Fibroblast of pulmonary artery (primary cell): Measurements from ENCODE around the gene CENPK.
"Not testable (repeated sequence)": the region's sequence is repeated elsewhere in the genome, so short reads cannot be mapped to it uniquely, and the experiment has no call there.

Experiments used
- DNase-seq: peaks from one replicate; pipeline ENCODE4 v3.0.0-alpha.2; 2010; ENCODE audit warnings: low read depth
- H3K4me3 ChIP-seq: replicated peaks from 2 replicates; pipeline ENCODE4 v1.5.1; 2011; ENCODE audit warnings: low read depth, mild to moderate bottlenecking, control low read depth, low read length, moderate library complexity
- CTCF ChIP-seq: IDR thresholded peaks from 2 replicates; pipeline ENCODE4 v1.5.1; 2011; ENCODE audit warnings: mild to moderate bottlenecking, control low read depth, low read length, inconsistent platforms; ENCODE audit errors: missing control alignments

Gene CENPK

GRCh38 chr5:65562731-65563701 lies at the start of gene CENPK, which contains the start of gene PPWD1:
TSS of gene CENPK (minus strand) at chr5:65563168. CDS start at chr5:65554907, 8,261 bp downstream.
TSS of gene PPWD1 (plus strand) at chr5:65563296. CDS start at chr5:65563311, 15 bp downstream.
- peak; percentile 96 for DNase-seq
- TF ChIP-seq CTCF = no peak
- peak within 1 kb of the TSS; percentile 97 for H3K4me3 ChIP-seq

GRCh38 chr5:65612298-65612907 lies 49.4 kb upstream of the CENPK start:
- no peak for DNase-seq
- no peak for TF ChIP-seq CTCF
- H3K4me3 ChIP-seq = no peak overlapping the region

- TF ChIP-seq CTCF = no peak
- no peak for DNase-seq
- H3K4me3 ChIP-seq = no peak overlapping the region
Observed at GRCh38 chr5:65611524-65611923, 48.6 kb upstream of the CENPK start.

- H3K4me3 ChIP-seq, DNase-seq: not testable (repeated sequence)
Observed at GRCh38 chr5:65601761-65602160, 38.8 kb upstream of the CENPK start.

GRCh38 chr5:65588694-65589093 lies 25.7 kb upstream of the CENPK start:
- peak; percentile 14 for TF ChIP-seq CTCF
- no peak overlapping the region for H3K4me3 ChIP-seq
- no peak for DNase-seq

- no peak overlapping the region for H3K4me3 ChIP-seq
- no peak for TF ChIP-seq CTCF
- no peak for DNase-seq
Observed at GRCh38 chr5:65577141-65577540, 14.2 kb upstream of the CENPK start.

- no peak overlapping the region for H3K4me3 ChIP-seq
- DNase-seq = no peak
- TF ChIP-seq CTCF = no peak
Observed at GRCh38 chr5:65570598-65571226, 7.7 kb upstream of the CENPK start.
